Lower lobe of right lung (tissue), 2 donors: ENCODE measurements around the gene TLR9. TPM values are rescaled to one million over a fixed set of nuclear protein-coding genes. Genes with fewer than 3 reads are reported as not detected.
"Not testable (repeated sequence)": the region's sequence is repeated elsewhere in the genome, so short reads cannot be mapped to it uniquely, and the experiment has no call there.

ENCODE experiments used
- ATAC-seq, 2 donors: fragments of 200-7000 bp; cut with Tn5 transposase; one replicate each; pipeline ENCODE4 v1.9.1; 2020 to 2022; ENCODE audit warnings: mild to moderate bottlenecking in 2 of 2, moderate library complexity in 2 of 2
- DNase-seq: peaks from one replicate; pipeline ENCODE4 v3.0.0-alpha.2; 2020
- H3K27ac ChIP-seq: fragments of 200-600 bp; one replicate; pipeline ENCODE4 v1.8.0; 2022
- H3K27me3 ChIP-seq: fragments of 200-600 bp; one replicate; pipeline ENCODE4 v1.8.0; 2022; ENCODE audit warnings: low read depth
- H3K36me3 ChIP-seq: fragments of 200-600 bp; one replicate; pipeline ENCODE4 v1.8.0; 2022; ENCODE audit warnings: mild to moderate bottlenecking
- H3K4me1 ChIP-seq: fragments of 200-600 bp; one replicate; pipeline ENCODE4 v1.8.0; 2022
- H3K4me3 ChIP-seq: fragments of 200-600 bp; one replicate; pipeline ENCODE4 v1.8.0; 2022; ENCODE audit warnings: mild to moderate bottlenecking
- H3K9me3 ChIP-seq: fragments of 200-600 bp; one replicate; pipeline ENCODE4 v1.8.0; 2022
- CTCF ChIP-seq: fragments of 200-600 bp; IDR thresholded peaks from one replicate; pipeline ENCODE4 v1.8.0; 2022; ENCODE audit warnings: antibody characterized with exemption, mild to moderate bottlenecking
- intact Hi-C: fragments of 100-400 bp; cut with DNase I; formaldehyde crosslinking; loops from one replicate; pipeline ENCODE4 v1.11.0; 2022
- long read RNA-seq: library from polyadenylated mRNA; unstranded; transcript quantifications from one replicate; pipeline ENCODE4 v2.0.0, GENCODE V29; 2021
- total RNA-seq: library from RNA; stranded (reverse); fragmentation: NEBNext Ultra II Directional; extraction: Animal tissue kit (Norgen Biotek cat#: 25700); gene quantifications from one replicate; pipeline ENCODE4 v1.2.1, GENCODE V29; 2021
- donor health status: DM: no; HTN: yes; CAD: no; lungs with severe emphysema.

Gene TLR9
- total RNA-seq, result 1.0 TPM
- long read RNA-seq, result 0 reads

GRCh38 chr3:52225452-52226228 is at the start of gene TLR9:
TSS of gene TLR9 (minus strand) at chr3:52225645. CDS start at chr3:52225529, 116 bp downstream.
- TF ChIP-seq CTCF, result no peak
- peak within 1 kb of the TSS; percentile 18 for H3K27ac ChIP-seq
- ATAC-seq (peak in 1 of 2 donors; percentile 24), DNase-seq (no peak)
- no peak within 1 kb of the TSS for H3K4me3 ChIP-seq
- H3K36me3 ChIP-seq, result peaks cover 32% of the 10 kb centered on the region
- no peaks in the 10 kb centered on the region for H3K27me3 ChIP-seq
- H3K4me1 ChIP-seq, result peaks cover 14% of the 10 kb centered on the region
- intact Hi-C loops, result no loop called here
- H3K9me3 ChIP-seq, result no peaks in the 10 kb centered on the region

- ATAC-seq, intact Hi-C loops, H3K27ac ChIP-seq, H3K27me3 ChIP-seq, DNase-seq, H3K9me3 ChIP-seq: not testable (repeated sequence)
- Histone ChIP-seq H3K36me3 (peaks cover 42% of the 10 kb centered on the region), H3K4me1 (peaks cover 82% of the 10 kb centered on the region), H3K4me3 (peak overlapping the region; percentile 92)
These were observed 49.3 kb upstream of the TLR9 start for GRCh38 chr3:52274781-52275180.

DNA sequence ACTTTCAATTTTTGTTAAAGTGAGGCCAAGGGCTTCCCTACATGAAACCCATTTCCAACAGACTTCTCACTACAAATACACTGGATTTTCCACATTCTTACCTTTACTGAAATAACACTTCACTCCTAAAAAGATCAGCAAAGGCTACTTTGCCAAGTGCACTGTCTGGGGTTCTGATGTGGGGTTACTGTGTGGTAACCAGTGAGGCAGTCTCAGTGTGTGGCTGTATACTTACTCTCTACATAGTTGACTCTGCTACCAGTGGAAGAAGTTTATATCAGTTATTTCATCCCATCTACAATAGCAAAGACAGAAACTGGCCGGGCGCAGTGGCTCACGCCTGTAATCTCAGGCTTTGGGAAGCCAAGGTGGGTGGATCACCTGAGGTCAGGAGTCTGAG is 47.4 kb upstream of the TLR9 start:
- TF ChIP-seq CTCF, result no peak
- no peak overlapping the region for H3K27ac ChIP-seq
- peak; percentile 17 to 35 for ATAC-seq
- no peaks in the 10 kb centered on the region for H3K9me3 ChIP-seq
- no peak for DNase-seq
- intact Hi-C loops, result no loop called here
- no peaks in the 10 kb centered on the region for H3K27me3 ChIP-seq
- H3K4me3 ChIP-seq, result no peak overlapping the region
- peaks cover 94% of the 10 kb centered on the region for H3K4me1 ChIP-seq
- H3K36me3 ChIP-seq, result peaks cover 61% of the 10 kb centered on the region

- intact Hi-C loops, ATAC-seq, H3K9me3 ChIP-seq, DNase-seq, H3K27me3 ChIP-seq, H3K4me3 ChIP-seq: not testable (repeated sequence)
- peaks cover 68% of the 10 kb centered on the region for H3K36me3 ChIP-seq
- peak overlapping the region; percentile 25 for H3K27ac ChIP-seq
- peaks cover 98% of the 10 kb centered on the region for H3K4me1 ChIP-seq
These were observed 46.7 kb upstream of the TLR9 start for GRCh38 chr3:52272172-52272571.

- H3K4me3 ChIP-seq, result peak overlapping the region; percentile 2
- TF ChIP-seq CTCF, result no peak
- H3K27me3 ChIP-seq, result no peaks in the 10 kb centered on the region
- peak overlapping the region; percentile 44 for H3K27ac ChIP-seq
- intact Hi-C loops, result no loop called here
- peaks cover 82% of the 10 kb centered on the region for H3K36me3 ChIP-seq
- ATAC-seq, result peak; percentile 44 to 62
- H3K4me1 ChIP-seq, result peaks cover 84% of the 10 kb centered on the region
- DNase-seq, result peak; percentile 60
- no peaks in the 10 kb centered on the region for H3K9me3 ChIP-seq
These were observed 44.9 kb upstream of the TLR9 start for GRCh38 chr3:52270252-52270754.

- Histone ChIP-seq H3K36me3 (peaks cover 85% of the 10 kb centered on the region), H3K4me3 (peak overlapping the region; percentile 2), H3K9me3 (no peaks in the 10 kb centered on the region), H3K27me3 (no peaks in the 10 kb centered on the region), H3K4me1 (peaks cover 79% of the 10 kb centered on the region), H3K27ac (peak overlapping the region; percentile 44)
- DNase-seq (no peak), ATAC-seq (no peak)
- TF ChIP-seq CTCF, result no peak
- intact Hi-C loops, result no loop called here
These were observed 44.3 kb upstream of the TLR9 start for GRCh38 chr3:52269776-52270175.
